GM12878 (cell line): ENCODE results near the gene SPC24. TPM values are rescaled to one million over a fixed set of nuclear protein-coding genes. Genes with fewer than 3 reads are reported as not detected.

Experiments
- ATAC-seq: fragments of 200-7000 bp; cut with Tn5 transposase; 3 replicates; pipeline ENCODE4 v1.9.1; 2020; ENCODE audit warnings: mild to moderate bottlenecking, moderate library complexity
- BruUV-seq: library from RNA; stranded (reverse); fragments of 400-500 nt; replicated peaks from 2 replicates; lab custom pipeline; 2021; lab: Mats Ljungman, UMichigan
- CTCF ChIA-PET: fragments of 300-600 bp; sonication (Branson Sonifier 250); formaldehyde crosslinking; extraction: SDS; loops from one replicate; lab custom pipeline; 2021; ENCODE audit warnings: inconsistent platforms; lab: Yijun Ruan, JAX
- POLR2A ChIA-PET: fragments of 350-600 bp; formaldehyde crosslinking; extraction: SDS; loops from one replicate; lab custom pipeline; 2021; ENCODE audit warnings: inconsistent platforms; lab: Charles Lee
- RAD21 ChIA-PET: fragments of 300-600 bp; sonication (Branson Sonifier 250); formaldehyde crosslinking; loops from one replicate; lab custom pipeline; 2023; ENCODE audit warnings: antibody characterized with exemption; ENCODE audit not compliant: unreplicated experiment; lab: Charles Lee
- SMC1A ChIA-PET: fragments of 300-600 bp; sonication (Branson Sonifier 250); formaldehyde crosslinking; loops from one replicate; lab custom pipeline; 2023; ENCODE audit not compliant: unreplicated experiment, uncharacterized antibody; lab: Charles Lee
- DNase-seq: peaks from one replicate; pipeline ENCODE4 v3.0.0-alpha.2; 2011; ENCODE audit warnings: low read depth, low spot score
- FAIRE-seq: peaks from 3 replicates; lab custom pipeline; 2011; peaks lifted over from hg19 to GRCh38; lab: Jason Lieb, UNC
- H2AFZ ChIP-seq: 2 replicates; pipeline ENCODE4 v1.6.0; 2011; ENCODE audit warnings: low read depth, low read length, control low read depth; ENCODE audit not compliant: control insufficient read depth
- H3K27ac ChIP-seq: 2 replicates; pipeline ENCODE4 v1.5.1; 2011; ENCODE audit warnings: control low read depth; ENCODE audit not compliant: control insufficient read depth, insufficient read depth
- H3K27me3 ChIP-seq, 2 experiments: replicated peaks in 1 of 2; 2 replicates each; pipeline versions ENCODE4 v1.6.0 to v1.6.1; 2011; ENCODE audit warnings: low read length in 1 of 2; ENCODE audit not compliant: control insufficient read depth in 2 of 2, insufficient read depth in 2 of 2
- H3K36me3 ChIP-seq, 2 experiments: 2 replicates each; pipeline ENCODE4 v1.5.1; 2011; ENCODE audit warnings: low read length in 1 of 2; ENCODE audit not compliant: control insufficient read depth in 2 of 2, insufficient read depth in 2 of 2
- H3K4me1 ChIP-seq: 2 replicates; pipeline ENCODE4 v1.6.1; 2011; ENCODE audit warnings: mild to moderate bottlenecking, low read length, moderate library complexity, mixed read lengths; ENCODE audit not compliant: control insufficient read depth, insufficient read depth
- H3K4me2 ChIP-seq: 2 replicates; pipeline ENCODE4 v1.6.0; 2011; ENCODE audit warnings: control low read depth; ENCODE audit not compliant: control insufficient read depth, insufficient read depth
- H3K4me3 ChIP-seq: fragments of 200-600 bp; sonication (generic); 2 replicates; pipeline ENCODE4 v1.5.1; 2016
- H3K79me2 ChIP-seq: 2 replicates; pipeline ENCODE4 v1.6.0; 2011; ENCODE audit warnings: low read length; ENCODE audit not compliant: control insufficient read depth, insufficient read depth
- H3K9ac ChIP-seq: 2 replicates; pipeline ENCODE4 v1.8.0; 2011; ENCODE audit warnings: low read length, control low read depth, mixed read lengths; ENCODE audit not compliant: control insufficient read depth, insufficient read depth
- H3K9me3 ChIP-seq: replicated peaks from 3 replicates; pipeline ENCODE4 v1.5.1; 2011; ENCODE audit warnings: mild to moderate bottlenecking, low read length; ENCODE audit not compliant: control insufficient read depth, insufficient read depth
- H4K20me1 ChIP-seq: 2 replicates; pipeline ENCODE4 v1.6.0; 2011; ENCODE audit not compliant: control insufficient read depth, insufficient read depth
- DPF2 ChIP-seq: fragments of 450-650 bp; IDR thresholded peaks from 2 replicates; pipeline ENCODE4 v1.6.1; 2017; ENCODE audit warnings: mild to moderate bottlenecking
- EP300 ChIP-seq, 2 experiments: fragments of 150-350 bp in 1 of 2; IDR thresholded peaks; 2 replicates each; pipeline ENCODE4 v1.6.1; 2011 to 2012; ENCODE audit warnings: low read depth in 2 of 2, low read length in 2 of 2, borderline replicate concordance in 1 of 2, improper control_type of control experiment in 1 of 2, inconsistent platforms in 1 of 2; ENCODE audit not compliant: control insufficient read depth in 1 of 2
- EZH2 ChIP-seq: IDR thresholded peaks from 2 replicates; pipeline ENCODE4 v1.6.1; 2012; ENCODE audit warnings: low read depth, mild to moderate bottlenecking, control low read depth, inconsistent platforms, low read length, borderline replicate concordance; ENCODE audit not compliant: control insufficient read depth
- FOS ChIP-seq: IDR thresholded peaks from 3 replicates; pipeline ENCODE4 v1.6.1; 2011; ENCODE audit warnings: borderline replicate concordance; ENCODE audit not compliant: insufficient read length; ENCODE audit errors: extremely low read depth
- GATAD2B ChIP-seq: fragments of 450-650 bp; conservative IDR thresholded peaks from 2 replicates; pipeline ENCODE4 v1.6.1; 2017; ENCODE audit warnings: low read depth, mild to moderate bottlenecking, moderate library complexity
- IRF4 ChIP-seq: IDR thresholded peaks from 2 replicates; pipeline ENCODE4 v1.6.1; 2011; ENCODE audit warnings: low read depth, low read length
- KDM1A ChIP-seq: fragments of 200-600 bp; sonication (generic); IDR thresholded peaks from 2 replicates; pipeline ENCODE4 v1.6.1; 2016; ENCODE audit warnings: borderline replicate concordance
- KLF5 ChIP-seq: fragments of 450-650 bp; IDR thresholded peaks from 2 replicates; pipeline ENCODE4 v1.6.1; 2014; ENCODE audit warnings: mild to moderate bottlenecking; ENCODE audit not compliant: partially characterized antibody
- MXI1 ChIP-seq: fragments of 150-350 bp; IDR thresholded peaks from 2 replicates; pipeline ENCODE4 v1.6.1; 2011; ENCODE audit warnings: low read depth, mild to moderate bottlenecking, inconsistent platforms, low read length, improper control_type of control experiment
- RB1 ChIP-seq: fragments of 450-650 bp; formaldehyde crosslinking; IDR thresholded peaks from 2 replicates; pipeline ENCODE4 v1.6.1; 2017; ENCODE audit warnings: mild to moderate bottlenecking, borderline replicate concordance
- TCF3 ChIP-seq: IDR thresholded peaks from 2 replicates; pipeline ENCODE4 v1.6.1; 2012; ENCODE audit warnings: low read depth, mild to moderate bottlenecking, low read length, borderline replicate concordance; ENCODE audit not compliant: insufficient read depth
- WGBS: methylation state at CpG from one replicate; pipeline ENCODE4 v1.1.6; 2016; ENCODE audit warnings: low lambda C conversion rate; ENCODE audit not compliant: insufficient replicate concordance, insufficient coverage; ENCODE audit errors: missing lambda C conversion rate; 5-methylcytosine and 5-hydroxymethylcytosine counted together
- in situ Hi-C: fragments of 300-500 bp; cut with MboI; formaldehyde crosslinking; loops from 9 replicates; pipeline ENCODE4 v1.14.3; 2018; ENCODE audit warnings: mixed read lengths
- intact Hi-C: fragments of 100-400 bp; cut with micrococcal nuclease; formaldehyde crosslinking; loops from one replicate; pipeline ENCODE4 v1.14.2; 2022; ENCODE audit not compliant: unreplicated experiment
- polyA plus RNA-seq, 11 experiments: library from polyadenylated mRNA; depleted of rRNA in 4 of 11; unstranded in 6 of 11; stranded (reverse) in 5 of 11; fragments of >200 nt; fragmentation: Nextera tagmentation in 4 of 11; fragmentation: Illumina TruSeq in 1 of 11; extraction: Ambion mirVana in 4 of 11; extraction: Trizol in 1 of 11; gene quantifications; 1 replicate in 1 of 11; 2 replicates in 10 of 11; pipeline versions ENCODE4 v1.2.1 to v1.2.3, GENCODE V29; 2011 to 2016; ENCODE audit warnings: inconsistent platforms in 2 of 11, missing spikeins in 2 of 11, low read depth in 1 of 11
- total RNA-seq, 4 experiments: library from RNA; depleted of rRNA in 3 of 4; stranded (reverse); fragments of >200 nt in 3 of 4; fragmentation: Illumina TruSeq in 1 of 4; extraction: Trizol in 1 of 4; gene quantifications; 2 replicates each; pipeline versions ENCODE4 v1.2.1 to v1.2.3, GENCODE V29; 2013 to 2021
- TF ChIP-seq, protein P1 (sequence below): fragments of 450-650 bp; IDR thresholded peaks from 2 replicates; pipeline ENCODE4 v1.6.1; 2016; ENCODE audit warnings: mild to moderate bottlenecking
- TF ChIP-seq, protein P2 (sequence below): fragments of 150-350 bp; IDR thresholded peaks from 2 replicates; pipeline ENCODE4 v1.6.1; 2016; ENCODE audit warnings: low read depth, low read length
- TF ChIP-seq, protein P3 (sequence below): fragments of 450-650 bp; IDR thresholded peaks from 2 replicates; pipeline ENCODE4 v1.6.1; 2017; ENCODE audit warnings: mild to moderate bottlenecking, low read depth, inconsistent platforms; ENCODE audit not compliant: poor library complexity, severe bottlenecking
- TF ChIP-seq, protein P4 (sequence below): IDR thresholded peaks from 2 replicates; pipeline ENCODE4 v1.6.1; 2011; ENCODE audit warnings: low read depth, mild to moderate bottlenecking, low read length, moderate library complexity, borderline replicate concordance; ENCODE audit errors: extremely low read depth

The SPC24 gene
- total and polyA plus RNA-seq, 10 of the 15 experiments (the other 5 are each of a cell fraction or from before 2014, with no cell fraction given) = 9.4 to 72.6 (median 40.7) TPM

DNA sequence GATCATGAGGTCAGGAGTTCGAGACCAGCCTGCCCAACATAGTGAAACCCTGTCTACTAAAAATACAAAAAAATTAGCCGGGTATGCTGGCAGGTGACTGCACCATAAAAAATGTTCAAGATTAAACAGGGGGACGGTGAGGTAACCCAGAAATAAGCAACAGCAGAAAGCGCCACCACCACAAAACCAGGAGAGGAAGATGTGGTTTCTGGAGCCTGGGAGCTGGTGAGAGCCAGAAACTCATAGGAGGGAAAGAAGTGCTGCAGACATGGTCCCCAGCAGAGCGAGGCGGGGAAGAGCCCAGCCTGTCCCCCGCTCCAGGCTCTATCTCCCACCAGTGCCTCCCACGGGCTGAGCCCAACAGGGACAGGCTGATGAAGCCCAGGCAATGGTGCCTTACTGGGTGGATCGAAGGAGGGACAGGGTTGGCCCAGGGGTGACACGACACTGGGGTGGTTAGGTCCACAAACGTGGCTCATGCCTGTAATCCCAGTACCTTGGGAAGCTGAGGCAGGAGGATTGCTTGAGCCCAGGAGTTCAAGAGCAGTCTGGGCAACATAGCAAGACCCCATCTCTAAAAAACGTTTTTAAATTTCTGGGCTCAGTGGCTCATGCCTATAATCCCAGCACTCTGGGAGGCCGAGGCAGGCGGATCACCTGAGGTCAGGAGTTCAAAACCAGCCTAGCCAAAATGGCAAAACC is 19.0 kb downstream of the SPC24 start:
- CTCF ChIA-PET = interaction anchor here (1.3 to 4.1 kb wide), 3 partner anchors 8 to 68 kb away, joined by 4 to 15 read pairs (median 12); no protein-coding TSS in a partner anchor
- TF ChIP-seq DPF2 (no peak), KLF5 (no peak), TCF3 (no peak), FOS (no peak), MXI1 (no peak), RB1 (no peak), KDM1A (no peak), IRF4 (no peak), EZH2 (no peak), EP300 (IDR thresholded peaks at IDR 0.05; ENCODE audit: borderline replicate concordance in 1 of 2, control insufficient read depth in 1 of 2, low read depth in 2 of 2, low read length in 2 of 2) (no peak), GATAD2B (no peak)
- TF ChIP-seq, protein P1, sequence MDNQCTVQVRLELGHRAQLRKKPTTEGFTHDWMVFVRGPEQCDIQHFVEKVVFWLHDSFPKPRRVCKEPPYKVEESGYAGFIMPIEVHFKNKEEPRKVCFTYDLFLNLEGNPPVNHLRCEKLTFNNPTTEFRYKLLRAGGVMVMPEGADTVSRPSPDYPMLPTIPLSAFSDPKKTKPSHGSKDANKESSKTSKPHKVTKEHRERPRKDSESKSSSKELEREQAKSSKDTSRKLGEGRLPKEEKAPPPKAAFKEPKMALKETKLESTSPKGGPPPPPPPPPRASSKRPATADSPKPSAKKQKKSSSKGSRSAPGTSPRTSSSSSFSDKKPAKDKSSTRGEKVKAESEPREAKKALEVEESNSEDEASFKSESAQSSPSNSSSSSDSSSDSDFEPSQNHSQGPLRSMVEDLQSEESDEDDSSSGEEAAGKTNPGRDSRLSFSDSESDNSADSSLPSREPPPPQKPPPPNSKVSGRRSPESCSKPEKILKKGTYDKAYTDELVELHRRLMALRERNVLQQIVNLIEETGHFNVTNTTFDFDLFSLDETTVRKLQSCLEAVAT = no peak
- TF ChIP-seq, protein P2, sequence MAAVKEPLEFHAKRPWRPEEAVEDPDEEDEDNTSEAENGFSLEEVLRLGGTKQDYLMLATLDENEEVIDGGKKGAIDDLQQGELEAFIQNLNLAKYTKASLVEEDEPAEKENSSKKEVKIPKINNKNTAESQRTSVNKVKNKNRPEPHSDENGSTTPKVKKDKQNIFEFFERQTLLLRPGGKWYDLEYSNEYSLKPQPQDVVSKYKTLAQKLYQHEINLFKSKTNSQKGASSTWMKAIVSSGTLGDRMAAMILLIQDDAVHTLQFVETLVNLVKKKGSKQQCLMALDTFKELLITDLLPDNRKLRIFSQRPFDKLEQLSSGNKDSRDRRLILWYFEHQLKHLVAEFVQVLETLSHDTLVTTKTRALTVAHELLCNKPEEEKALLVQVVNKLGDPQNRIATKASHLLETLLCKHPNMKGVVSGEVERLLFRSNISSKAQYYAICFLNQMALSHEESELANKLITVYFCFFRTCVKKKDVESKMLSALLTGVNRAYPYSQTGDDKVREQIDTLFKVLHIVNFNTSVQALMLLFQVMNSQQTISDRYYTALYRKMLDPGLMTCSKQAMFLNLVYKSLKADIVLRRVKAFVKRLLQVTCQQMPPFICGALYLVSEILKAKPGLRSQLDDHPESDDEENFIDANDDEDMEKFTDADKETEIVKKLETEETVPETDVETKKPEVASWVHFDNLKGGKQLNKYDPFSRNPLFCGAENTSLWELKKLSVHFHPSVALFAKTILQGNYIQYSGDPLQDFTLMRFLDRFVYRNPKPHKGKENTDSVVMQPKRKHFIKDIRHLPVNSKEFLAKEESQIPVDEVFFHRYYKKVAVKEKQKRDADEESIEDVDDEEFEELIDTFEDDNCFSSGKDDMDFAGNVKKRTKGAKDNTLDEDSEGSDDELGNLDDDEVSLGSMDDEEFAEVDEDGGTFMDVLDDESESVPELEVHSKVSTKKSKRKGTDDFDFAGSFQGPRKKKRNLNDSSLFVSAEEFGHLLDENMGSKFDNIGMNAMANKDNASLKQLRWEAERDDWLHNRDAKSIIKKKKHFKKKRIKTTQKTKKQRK = no peak
- TF ChIP-seq, protein P3, sequence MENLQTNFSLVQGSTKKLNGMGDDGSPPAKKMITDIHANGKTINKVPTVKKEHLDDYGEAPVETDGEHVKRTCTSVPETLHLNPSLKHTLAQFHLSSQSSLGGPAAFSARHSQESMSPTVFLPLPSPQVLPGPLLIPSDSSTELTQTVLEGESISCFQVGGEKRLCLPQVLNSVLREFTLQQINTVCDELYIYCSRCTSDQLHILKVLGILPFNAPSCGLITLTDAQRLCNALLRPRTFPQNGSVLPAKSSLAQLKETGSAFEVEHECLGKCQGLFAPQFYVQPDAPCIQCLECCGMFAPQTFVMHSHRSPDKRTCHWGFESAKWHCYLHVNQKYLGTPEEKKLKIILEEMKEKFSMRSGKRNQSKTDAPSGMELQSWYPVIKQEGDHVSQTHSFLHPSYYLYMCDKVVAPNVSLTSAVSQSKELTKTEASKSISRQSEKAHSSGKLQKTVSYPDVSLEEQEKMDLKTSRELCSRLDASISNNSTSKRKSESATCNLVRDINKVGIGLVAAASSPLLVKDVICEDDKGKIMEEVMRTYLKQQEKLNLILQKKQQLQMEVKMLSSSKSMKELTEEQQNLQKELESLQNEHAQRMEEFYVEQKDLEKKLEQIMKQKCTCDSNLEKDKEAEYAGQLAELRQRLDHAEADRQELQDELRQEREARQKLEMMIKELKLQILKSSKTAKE = no peak
- TF ChIP-seq, protein P4, sequence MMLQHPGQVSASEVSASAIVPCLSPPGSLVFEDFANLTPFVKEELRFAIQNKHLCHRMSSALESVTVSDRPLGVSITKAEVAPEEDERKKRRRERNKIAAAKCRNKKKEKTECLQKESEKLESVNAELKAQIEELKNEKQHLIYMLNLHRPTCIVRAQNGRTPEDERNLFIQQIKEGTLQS = no peak

More for the DNA sequence above, 19.0 kb downstream of the SPC24 start:
- ATAC-seq (no peak), FAIRE-seq (no peak), DNase-seq (no peak)
- H3K27ac ChIP-seq = no peak overlapping the region
- ChIA-PET SMC1A (interaction anchor here (0.5 kb wide), 1 partner anchor 22 kb away, joined by 4 read pairs; no protein-coding TSS in a partner anchor), POLR2A (no interaction called here), RAD21 (interaction anchor here (1.2 kb wide), 1 partner anchor 68 kb away, joined by 3 read pairs; no protein-coding TSS in a partner anchor)
- peaks cover 7 to 13% of the 10 kb centered on the region in 2 experiments for H3K36me3 ChIP-seq
- H3K27me3 ChIP-seq = no peaks in the 10 kb centered on the region
- BruUV-seq = no TSS peak
- no peak overlapping the region for H3K4me2 ChIP-seq
- H4K20me1 ChIP-seq = no peaks in the 10 kb centered on the region; the same call in 1 of the 2 replicates
- no peak overlapping the region for H2AFZ ChIP-seq
- no peak overlapping the region for H3K9ac ChIP-seq
- 58% methylated on average over 14 of the region's 14 CpGs for WGBS
- no peak overlapping the region for H3K4me3 ChIP-seq
- no peaks in the 10 kb centered on the region; the same call in 2 of the 3 replicates for H3K9me3 ChIP-seq
- intact Hi-C loops = loop anchor here (1.0 kb wide), 1 partner anchor 67 kb away; no protein-coding TSS in a partner anchor
- in situ Hi-C loops = no loop called here
- no peaks in the 10 kb centered on the region for H3K79me2 ChIP-seq
- peaks cover 7% of the 10 kb centered on the region for H3K4me1 ChIP-seq
